GM19438 (cell line): ENCODE data around the gene PLEKHD1.

Experiments
- ATAC-seq: cut with Tn5 transposase; IDR thresholded peaks from one replicate; pipeline ENCODE4 v1.9.1; 2021; ENCODE audit warnings: low read depth; ENCODE audit not compliant: unreplicated experiment

The PLEKHD1 gene

GRCh38 chr14:69505338-69506240, 21.1 kb downstream of the PLEKHD1 start:
- no peak for ATAC-seq

DNA sequence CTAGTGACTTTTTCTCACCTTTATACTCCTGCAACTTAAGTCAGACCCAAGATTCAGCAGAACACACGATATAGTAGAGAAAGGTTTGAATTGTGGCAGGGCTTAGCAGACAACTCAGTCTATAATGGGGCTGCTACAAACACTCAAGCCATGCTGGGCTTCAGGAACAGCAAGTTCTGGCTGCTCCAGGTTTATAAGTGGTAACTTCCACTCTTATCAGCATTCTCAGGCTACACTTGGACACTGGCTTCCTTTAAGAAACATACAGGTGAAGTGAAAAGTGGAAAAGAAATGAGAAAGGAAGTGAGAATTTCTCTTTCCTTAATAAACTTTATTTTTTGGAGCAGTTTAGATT, 21.7 kb downstream of the PLEKHD1 start:
- ATAC-seq, result no peak

GRCh38 chr14:69518289-69519101, 34.0 kb downstream of the PLEKHD1 start:
- ATAC-seq, result no peak

DNA sequence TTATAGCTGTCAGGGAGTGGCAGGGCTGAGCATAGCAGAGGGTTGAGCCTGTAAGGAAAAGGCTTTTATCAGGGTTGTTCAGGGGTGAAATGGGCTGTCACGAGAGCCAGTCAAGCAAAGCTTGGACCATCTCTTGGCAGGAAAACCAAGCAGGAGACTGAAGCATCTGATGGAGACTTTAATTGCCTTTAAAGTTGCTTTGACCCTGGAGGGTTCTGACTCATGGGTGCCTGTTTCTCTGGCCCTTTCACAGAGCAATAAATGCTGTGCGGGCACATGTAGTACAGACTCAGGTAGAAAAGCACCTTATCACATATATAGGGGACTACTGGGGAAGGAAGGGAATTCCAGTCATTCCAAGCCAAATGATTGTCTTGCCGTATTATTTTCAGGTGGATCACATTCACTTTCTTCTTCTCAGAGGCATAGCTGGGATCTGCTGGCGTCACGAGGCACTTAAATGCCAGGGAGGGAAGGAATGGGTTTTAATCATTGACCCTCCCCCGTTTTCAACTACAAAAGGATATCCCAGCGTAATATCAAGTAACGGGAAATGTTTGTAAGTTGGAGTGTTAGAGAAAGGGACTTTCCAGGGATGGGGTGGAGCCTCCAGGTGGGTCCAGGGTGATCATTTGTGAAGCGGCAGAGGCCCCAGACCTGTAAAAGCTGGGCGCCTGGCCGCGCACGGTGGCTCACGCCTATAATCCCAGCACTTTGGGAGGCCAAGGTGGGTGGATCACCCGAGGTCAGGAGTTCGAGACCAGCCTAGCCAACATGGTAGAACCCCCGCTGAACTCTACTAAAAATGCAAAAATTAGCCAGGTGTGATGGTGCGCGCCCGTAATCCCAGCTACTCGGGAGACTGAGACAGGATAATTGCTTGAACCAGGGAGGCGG, 34.9 kb downstream of the PLEKHD1 start:
- ATAC-seq, result no peak

GRCh38 chr14:69522026-69522425, 37.5 kb downstream of the PLEKHD1 start:
- no peak for ATAC-seq

- ATAC-seq, result no peak
Measured at GRCh38 chr14:69525896-69526295, 41.4 kb downstream of the PLEKHD1 start.

DNA sequence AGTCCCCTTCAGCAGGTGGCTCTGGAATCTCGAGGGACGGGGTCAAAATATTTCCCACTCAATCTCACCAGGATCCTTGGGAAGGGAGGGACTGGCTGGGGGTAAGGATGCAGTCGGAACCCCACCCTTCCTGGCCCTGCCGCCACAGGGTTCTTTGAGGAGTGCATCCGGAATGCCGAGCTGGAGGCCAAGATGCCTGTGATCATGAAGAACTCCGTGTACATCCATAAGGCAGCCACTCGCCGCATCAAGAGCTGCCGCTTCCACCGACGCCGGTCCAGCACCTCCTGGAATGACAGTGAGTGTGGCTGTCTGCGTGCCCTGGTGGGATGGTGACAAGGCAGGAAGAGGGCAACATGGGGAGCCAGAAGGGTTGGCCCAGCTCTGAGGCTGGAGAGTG, 43.1 kb downstream of the PLEKHD1 start:
- ATAC-seq, result no peak

DNA sequence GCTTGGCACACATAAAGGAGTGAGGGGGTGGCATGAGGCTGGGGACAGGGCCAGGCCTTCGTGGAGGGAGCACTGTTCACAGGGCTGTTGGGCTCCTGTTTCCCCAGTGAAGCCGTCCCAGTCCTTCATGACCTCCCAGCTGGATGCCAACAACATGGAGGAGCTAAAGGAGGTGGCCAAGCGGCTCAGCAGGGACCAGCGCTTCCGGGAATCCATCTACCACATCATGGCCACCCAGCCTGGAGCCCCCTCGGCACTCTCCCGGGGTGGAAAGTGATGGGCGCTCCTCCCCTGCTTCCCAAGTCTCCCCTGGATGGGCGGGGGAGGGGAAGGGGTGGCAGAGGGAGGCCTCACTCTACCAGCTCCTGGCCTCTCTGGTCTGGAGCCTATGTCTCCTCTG, 43.6 kb downstream of the PLEKHD1 start:
- ATAC-seq, result no peak

- ATAC-seq, result no peak
Measured at GRCh38 chr14:69528930-69529329, 44.4 kb downstream of the PLEKHD1 start.

- no peak for ATAC-seq
Measured at GRCh38 chr14:69529563-69529962, 45.0 kb downstream of the PLEKHD1 start.

GRCh38 chr14:69530095-69530494, 45.6 kb downstream of the PLEKHD1 start:
- ATAC-seq, result no peak

- ATAC-seq, result no peak
Measured at GRCh38 chr14:69531135-69531534, 46.6 kb downstream of the PLEKHD1 start.

DNA sequence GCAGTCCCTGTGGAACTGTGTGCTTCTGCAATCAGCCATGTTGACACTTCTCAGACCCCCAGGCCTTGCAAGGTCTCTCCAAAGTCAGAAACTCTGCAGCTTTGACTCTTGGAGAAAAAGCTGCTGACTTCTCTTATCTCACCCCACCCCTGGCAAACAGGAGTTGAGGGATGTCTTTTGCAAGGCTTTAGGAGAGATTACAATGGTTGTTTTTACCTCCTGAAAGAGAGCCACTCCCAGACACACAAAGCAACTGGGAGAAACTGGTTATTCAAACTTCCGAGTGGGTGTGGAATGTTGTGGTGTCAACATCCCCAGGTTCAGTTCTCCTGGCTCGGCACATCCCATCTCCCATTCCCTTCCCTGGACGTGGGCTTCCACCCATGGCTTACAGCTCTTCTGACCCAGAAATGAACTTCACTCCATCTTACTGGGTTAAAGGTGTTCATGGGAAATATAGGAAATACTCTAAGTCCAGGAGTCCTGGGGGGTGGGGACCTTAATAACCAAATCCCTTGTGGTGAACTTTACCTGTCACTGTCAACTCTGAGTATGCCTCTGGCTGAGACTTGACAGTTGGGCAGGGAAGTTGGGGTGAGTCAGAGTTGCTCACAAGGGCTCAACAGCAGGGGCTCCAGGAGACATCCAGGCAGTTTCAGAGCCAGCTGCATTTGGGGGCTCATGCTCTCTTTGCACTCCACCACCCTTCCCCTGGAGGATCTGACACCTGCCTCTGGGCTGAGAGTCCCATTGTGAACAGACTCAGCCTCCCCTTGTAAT, 48.2 kb downstream of the PLEKHD1 start:
- ATAC-seq, result no peak

DNA sequence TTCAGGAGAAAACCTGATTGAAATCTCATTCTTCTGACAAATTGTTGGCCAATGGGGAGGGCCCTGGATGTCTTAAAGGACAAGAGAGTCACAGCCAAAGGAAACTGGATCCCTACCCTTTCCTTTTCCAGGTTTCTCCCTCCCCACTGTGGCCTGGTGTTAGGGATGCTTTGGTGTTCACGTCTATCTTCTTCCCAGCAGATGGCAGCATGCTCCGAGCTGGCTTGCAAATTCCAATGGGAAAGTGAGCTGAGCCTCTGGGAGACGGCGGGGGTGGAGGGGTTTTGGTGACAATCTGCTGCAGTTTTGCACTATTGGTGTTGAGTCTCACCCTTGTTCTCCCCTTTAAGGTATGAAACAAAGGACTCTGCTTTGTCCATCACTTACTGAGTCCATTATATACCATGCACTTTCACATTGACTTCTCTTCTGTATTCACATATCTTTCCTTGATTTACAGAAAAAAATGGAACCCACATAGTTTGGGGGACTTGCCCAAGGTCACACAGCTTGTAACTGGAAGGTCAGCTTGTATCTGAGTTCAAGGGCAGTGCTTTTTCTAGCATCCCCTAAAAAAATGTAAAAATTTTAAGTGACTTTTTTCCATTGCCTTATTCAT, 50.8 kb downstream of the PLEKHD1 start:
- ATAC-seq, result no peak

DNA sequence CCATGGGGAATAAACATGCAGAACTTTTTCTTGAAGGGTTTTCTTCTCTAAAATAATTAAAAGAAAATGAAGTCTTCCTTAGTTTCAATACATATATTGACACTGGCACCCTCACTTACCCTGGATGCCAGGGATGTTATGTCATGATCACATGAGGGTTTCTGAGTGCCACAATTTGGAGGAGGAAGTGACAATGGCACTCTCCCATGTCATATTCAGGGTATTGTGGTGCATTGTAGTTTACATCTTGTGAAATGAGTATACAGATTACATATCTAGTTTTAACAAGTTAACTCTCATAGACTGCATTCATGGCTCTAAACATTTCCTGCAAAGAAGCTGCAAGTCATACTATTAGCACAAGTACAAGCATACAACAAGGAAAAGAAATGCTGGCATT, 52.4 kb downstream of the PLEKHD1 start:
- ATAC-seq, result no peak

DNA sequence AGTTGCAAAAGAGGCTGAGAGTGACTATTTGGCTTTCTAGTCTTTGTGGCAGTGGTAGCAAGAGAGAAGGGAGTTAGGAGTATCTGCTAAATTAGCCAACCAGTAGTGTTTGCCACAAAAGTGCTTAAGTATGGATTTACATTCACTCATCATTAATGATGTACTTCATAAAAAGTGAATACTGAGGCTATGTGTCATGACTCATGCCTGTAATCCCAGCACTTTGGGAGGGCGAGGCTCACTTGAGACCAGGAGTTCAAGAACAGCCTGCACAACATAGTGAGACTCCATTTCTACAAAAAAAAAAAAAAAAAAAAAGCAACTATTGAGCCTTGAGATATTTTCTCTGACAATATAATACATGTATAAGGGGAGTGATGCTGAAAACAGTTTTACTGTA, 53.4 kb downstream of the PLEKHD1 start:
- ATAC-seq, result no peak

DNA sequence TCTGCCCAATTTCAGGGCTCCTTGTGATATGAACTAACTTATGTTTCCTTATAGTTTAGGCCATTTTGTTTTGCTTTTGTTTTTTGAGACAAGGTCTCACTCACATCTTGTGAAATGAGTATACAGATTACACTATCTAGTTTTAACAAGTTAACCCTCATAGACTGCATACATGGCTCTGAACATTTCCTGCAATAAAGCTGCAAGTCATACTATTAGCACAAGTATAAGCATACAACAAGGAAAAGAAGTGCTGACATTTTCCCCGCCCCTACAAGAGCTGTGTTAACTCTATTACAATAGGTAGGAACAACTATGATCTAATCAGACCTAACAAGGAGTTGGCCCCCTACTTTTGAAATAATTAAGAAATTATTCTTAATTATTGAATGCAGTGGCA, 54.2 kb downstream of the PLEKHD1 start:
- ATAC-seq, result no peak

DNA sequence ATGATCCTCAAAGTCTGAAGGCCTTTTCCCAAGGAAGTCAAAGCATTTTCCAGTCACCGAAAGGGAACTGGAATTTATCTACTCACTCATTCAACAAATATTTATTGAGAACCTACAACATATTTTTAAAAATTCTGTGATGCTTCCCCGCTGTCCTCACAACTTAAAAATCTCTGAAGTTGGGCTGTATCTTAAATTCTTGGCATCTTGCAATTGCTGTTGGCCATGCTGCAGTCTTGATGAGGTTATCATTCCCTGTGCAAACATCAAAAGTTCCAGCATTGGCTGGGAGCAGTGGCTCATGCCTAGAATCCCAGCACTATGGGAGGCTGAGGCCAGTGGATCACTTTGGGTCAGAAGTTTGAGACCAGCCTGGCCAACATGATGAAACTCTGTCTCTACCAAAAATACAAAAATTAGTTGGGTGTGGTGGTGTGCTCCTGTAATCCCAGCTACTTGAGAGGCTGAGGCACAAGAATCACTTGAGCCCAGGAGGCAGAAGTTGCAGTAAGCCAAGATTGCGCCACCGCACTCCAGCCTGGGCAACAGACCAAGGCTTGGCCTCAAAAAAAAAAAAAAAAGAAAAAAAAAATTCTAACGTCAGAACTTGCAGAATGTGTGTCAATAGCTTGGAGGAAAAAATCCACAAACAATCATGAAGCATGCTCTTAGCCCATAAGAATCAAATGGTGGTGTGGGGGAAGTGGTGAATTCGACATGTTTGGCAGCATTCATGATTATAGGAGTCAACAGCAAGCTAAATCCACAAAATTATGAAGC, 55.3 kb downstream of the PLEKHD1 start:
- no peak for ATAC-seq
